IMR-90 (cell line): Measurements from ENCODE around the gene SPRED3. TPM values are rescaled to one million over a fixed set of nuclear protein-coding genes. Genes with fewer than 3 reads are reported as not detected.

Experiments used
- ATAC-seq: fragments of 200-7000 bp; cut with Tn5 transposase; 2 replicates; pipeline ENCODE4 v1.9.1; 2020; ENCODE audit warnings: low read depth, mild to moderate bottlenecking, moderate library complexity
- BruUV-seq: library from RNA; stranded (reverse); fragments of 400-500 nt; replicated peaks from 2 replicates; lab custom pipeline; 2021; lab: Mats Ljungman, UMichigan
- CTCF ChIA-PET: fragments of 300-600 bp; formaldehyde crosslinking; extraction: SDS; loops from one replicate; lab custom pipeline; 2021; ENCODE audit warnings: antibody characterized with exemption; lab: Yijun Ruan, JAX
- POLR2A ChIA-PET: fragments of 300-600 bp; sonication (Branson Sonifier 250); formaldehyde crosslinking; loops from one replicate; lab custom pipeline; 2022; ENCODE audit warnings: antibody characterized with exemption; ENCODE audit not compliant: unreplicated experiment; lab: Charles Lee
- DNase-seq: peaks from one replicate; pipeline ENCODE4 v3.0.0; 2013
- H2AFZ ChIP-seq: replicated peaks from 2 replicates; pipeline ENCODE3; 2013; ENCODE audit warnings: low read length, mild to moderate bottlenecking; ENCODE audit not compliant: poor library complexity
- H2AK5ac ChIP-seq: 2 replicates; pipeline ENCODE4 v1.6.1; 2013; ENCODE audit warnings: low read depth, low read length, inconsistent platforms
- H2AK9ac ChIP-seq: replicated peaks from 2 replicates; pipeline ENCODE3; 2013; ENCODE audit warnings: mild to moderate bottlenecking, low read depth, low read length, moderate library complexity; ENCODE audit not compliant: poor library complexity
- H2BK120ac ChIP-seq: 2 replicates; pipeline ENCODE4 v1.6.1; 2013; ENCODE audit warnings: low read depth, low read length, inconsistent platforms
- H2BK15ac ChIP-seq: 3 replicates; pipeline ENCODE4 v1.6.1; 2013; ENCODE audit warnings: low read depth, low read length, inconsistent platforms
- H2BK20ac ChIP-seq: 2 replicates; pipeline ENCODE4 v1.6.1; 2013; ENCODE audit warnings: low read depth, mild to moderate bottlenecking, inconsistent platforms, low read length, moderate library complexity
- H2BK5ac ChIP-seq: 2 replicates; pipeline ENCODE4 v1.6.1; 2013; ENCODE audit warnings: mild to moderate bottlenecking, low read depth, low read length, inconsistent platforms; ENCODE audit not compliant: poor library complexity, severe bottlenecking
- H3K14ac ChIP-seq: replicated peaks from 2 replicates; pipeline ENCODE4 v1.6.1; 2013; ENCODE audit warnings: low read depth, low read length, inconsistent platforms
- H3K18ac ChIP-seq: 2 replicates; pipeline ENCODE4 v1.6.1; 2013; ENCODE audit warnings: low read depth, low read length, control low read depth
- H3K23ac ChIP-seq: 2 replicates; pipeline ENCODE4 v1.6.1; 2013; ENCODE audit warnings: low read depth, low read length, inconsistent platforms
- H3K27ac ChIP-seq: 2 replicates; pipeline ENCODE4 v1.5.1; 2013; ENCODE audit warnings: mild to moderate bottlenecking, control low read depth, low read length; ENCODE audit not compliant: insufficient read depth
- H3K27me3 ChIP-seq: 2 replicates; pipeline ENCODE4 v1.6.1; 2013; ENCODE audit warnings: low read length; ENCODE audit not compliant: control insufficient read depth, insufficient read depth
- H3K36me3 ChIP-seq: 2 replicates; pipeline ENCODE4 v1.6.1; 2013; ENCODE audit warnings: low read length, mixed read lengths; ENCODE audit not compliant: control insufficient read depth, insufficient read depth
- H3K4ac ChIP-seq: 2 replicates; pipeline ENCODE4 v1.6.1; 2013; ENCODE audit warnings: low read depth, low read length, inconsistent platforms
- H3K4me1 ChIP-seq: 2 replicates; pipeline ENCODE4 v1.6.1; 2013; ENCODE audit warnings: low read length, mixed read lengths; ENCODE audit not compliant: control insufficient read depth, insufficient read depth
- H3K4me2 ChIP-seq: 2 replicates; pipeline ENCODE4 v1.6.1; 2013; ENCODE audit warnings: low read depth, mild to moderate bottlenecking, control low read depth, low read length, moderate library complexity
- H3K4me3 ChIP-seq: 2 replicates; pipeline ENCODE4 v1.5.1; 2013; ENCODE audit warnings: low read depth, mild to moderate bottlenecking, control low read depth, low read length, moderate library complexity; ENCODE audit not compliant: insufficient read depth
- H3K56ac ChIP-seq: 2 replicates; pipeline ENCODE4 v1.6.1; 2013; ENCODE audit warnings: low read length, inconsistent platforms; ENCODE audit not compliant: insufficient read depth; ENCODE audit errors: extremely low read depth
- H3K79me1 ChIP-seq, 2 experiments: 2 replicates each; pipeline ENCODE4 v1.6.1; 2013; ENCODE audit warnings: low read length in 2 of 2, inconsistent platforms in 1 of 2, low read depth in 1 of 2
- H3K9ac ChIP-seq: 2 replicates; pipeline ENCODE4 v1.6.1; 2013; ENCODE audit warnings: low read depth, low read length, control low read depth
- H3K9me1 ChIP-seq: 2 replicates; pipeline ENCODE4 v1.6.1; 2013; ENCODE audit warnings: low read length, inconsistent platforms; ENCODE audit not compliant: insufficient read depth
- H3K9me3 ChIP-seq: 2 replicates; pipeline ENCODE4 v1.6.1; 2013; ENCODE audit warnings: low read length; ENCODE audit not compliant: control insufficient read depth, insufficient read depth
- H4K20me1 ChIP-seq: 2 replicates; pipeline ENCODE4 v1.6.1; 2013; ENCODE audit warnings: low read length, inconsistent platforms; ENCODE audit not compliant: insufficient read depth
- H4K5ac ChIP-seq: 2 replicates; pipeline ENCODE4 v1.6.1; 2013; ENCODE audit warnings: mild to moderate bottlenecking, low read depth, low read length, control low read depth
- H4K8ac ChIP-seq, 2 experiments: 2 replicates each; pipeline ENCODE4 v1.6.1; 2013; ENCODE audit warnings: low read depth in 2 of 2, low read length in 2 of 2, control low read depth in 1 of 2, inconsistent platforms in 1 of 2
- H4K91ac ChIP-seq: 2 replicates; pipeline ENCODE4 v1.6.1; 2013; ENCODE audit warnings: low read depth, low read length, inconsistent platforms; ENCODE audit not compliant: insufficient read depth
- BHLHE40 ChIP-seq: fragments of 150-350 bp; IDR thresholded peaks from 2 replicates; pipeline ENCODE4 v1.6.1; 2016; ENCODE audit warnings: mild to moderate bottlenecking, low read depth, low read length
- CEBPB ChIP-seq: IDR thresholded peaks from 2 replicates; pipeline ENCODE4 v1.6.1; 2012; ENCODE audit warnings: low read depth, low read length, improper control_type of control experiment
- WGBS, 2 experiments: methylation state at CpG; one replicate each; pipeline versions ENCODE4 v1.1.5 to v1.1.7; 2013; ENCODE audit warnings: missing lambda C conversion rate in 2 of 2; ENCODE audit not compliant: insufficient read length in 1 of 2; ENCODE audit errors: extremely low coverage in 2 of 2; 5-methylcytosine and 5-hydroxymethylcytosine counted together
- dilution Hi-C: fragments of 300-500 bp; cut with HindIII; formaldehyde crosslinking; loops from one replicate; pipeline ENCODE4 v1.14.3; 2018; ENCODE audit warnings: low sequenced_read_pairs; ENCODE audit not compliant: unreplicated experiment
- in situ Hi-C: fragments of 300-500 bp; cut with MboI; formaldehyde crosslinking; loops from 3 replicates; pipeline ENCODE4 v1.14.3; 2019; ENCODE audit warnings: low sequenced_read_pairs, inconsistent platforms, mixed read lengths
- intact Hi-C: fragments of 100-400 bp; cut with micrococcal nuclease; formaldehyde crosslinking; loops from 2 replicates; pipeline ENCODE4 v1.10.0; 2022
- polyA plus RNA-seq, 3 experiments: library from polyadenylated mRNA; depleted of rRNA; stranded (reverse); fragments of >200 nt; gene quantifications; 2 replicates each; pipeline ENCODE4 v1.2.3, GENCODE V29; 2012; ENCODE audit warnings: low replicate concordance in 1 of 3
- total RNA-seq: library from RNA; depleted of rRNA; stranded (reverse); fragments of >200 nt; gene quantifications from 2 replicates; pipeline ENCODE4 v1.2.3, GENCODE V29; 2012

SPRED3 gene
- total and polyA plus RNA-seq, 2 of the 4 experiments (the other 2 are of a cell fraction) = 0.90 to 7.9 TPM

DNA sequence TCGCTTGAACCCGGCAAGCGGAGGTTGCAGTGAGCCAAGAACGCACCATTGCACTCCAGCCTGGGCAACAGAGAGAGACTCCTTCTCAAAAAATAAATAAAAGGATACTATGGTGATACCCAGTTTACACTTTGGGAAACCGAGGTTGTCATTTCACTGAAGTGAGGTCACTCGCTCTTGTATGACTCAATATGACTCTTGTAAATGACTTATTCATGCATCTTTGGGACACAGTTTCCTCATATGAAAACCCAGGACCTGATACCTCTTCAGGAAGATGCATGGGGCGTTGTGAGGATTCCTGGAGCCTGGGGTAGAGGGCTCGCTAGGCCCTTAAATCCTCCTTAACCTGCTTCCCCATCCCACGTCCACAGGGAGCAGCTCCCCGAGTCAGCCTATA lies 9.6 kb upstream of the SPRED3 start:
- no peak overlapping the region for H3K14ac ChIP-seq
- no peak overlapping the region for H3K4me3 ChIP-seq
- H3K56ac ChIP-seq = no peak overlapping the region
- no peak overlapping the region for H2AK5ac ChIP-seq
- in situ Hi-C loops (no loop called here), intact Hi-C loops (no loop called here), dilution Hi-C loops (no loop called here)
- CTCF ChIA-PET = no interaction called here
- DNase-seq = peak; percentile 59
- no peak overlapping the region for H2BK120ac ChIP-seq
- peaks cover 56% of the 10 kb centered on the region for H4K20me1 ChIP-seq
- H2BK20ac ChIP-seq = no peak overlapping the region
- H2AFZ ChIP-seq = no peak overlapping the region
- no peaks in the 10 kb centered on the region for H3K27me3 ChIP-seq
- WGBS, 2 experiments = 73% methylated on average over 3 of the region's 10 CpGs; no CpG with 5 or more reads in 1 of the 2 experiments
- peaks cover 12% of the 10 kb centered on the region for H3K4me1 ChIP-seq
- TF ChIP-seq BHLHE40 = no peak
- TF ChIP-seq CEBPB = peak; percentile 16; the same call in 1 of the 2 replicates
- ATAC-seq = no peak
- H3K4ac ChIP-seq = no peak overlapping the region
- H3K23ac ChIP-seq = no peak overlapping the region
- H4K5ac ChIP-seq = no peak overlapping the region
- H2BK5ac ChIP-seq = no peak overlapping the region
- no peak overlapping the region for H3K9ac ChIP-seq
- peaks cover 24 to 74% of the 10 kb centered on the region in 2 experiments; a peak in 3 of 4 replicates for H3K79me1 ChIP-seq
- BruUV-seq = no TSS peak
- no peak overlapping the region for H3K27ac ChIP-seq
- no peak overlapping the region for H4K8ac ChIP-seq
- no peak overlapping the region for H2BK15ac ChIP-seq
- peaks cover 24% of the 10 kb centered on the region for H3K9me1 ChIP-seq
- H3K18ac ChIP-seq = no peak overlapping the region
- H3K9me3 ChIP-seq = no peaks in the 10 kb centered on the region
- H2AK9ac ChIP-seq = no peak overlapping the region
- POLR2A ChIA-PET = no interaction called here
- no peak overlapping the region for H4K91ac ChIP-seq
- H3K36me3 ChIP-seq = peaks cover 53% of the 10 kb centered on the region
- no peak overlapping the region for H3K4me2 ChIP-seq
